ENCODE data around the gene CBX4.

Gene CBX4

GRCh38 chr17:79839356-79840268 lies at the start of gene CBX4:
CBX4 (minus strand) TSS chr17:79839440; CDS start chr17:79839251, 189 bp downstream.
- peak; percentile 86 for DNase-seq

- no peak for DNase-seq
These were observed 48.8 kb upstream of the CBX4 start for GRCh38 chr17:79888009-79888540.

- no peak for DNase-seq
These were observed 48.3 kb upstream of the CBX4 start for GRCh38 chr17:79887451-79887991.

- no peak for DNase-seq
These were observed 44.0 kb upstream of the CBX4 start for GRCh38 chr17:79883202-79883601.

GRCh38 chr17:79878329-79878947 lies 39.2 kb upstream of the CBX4 start:
- no peak for DNase-seq

GRCh38 chr17:79877041-79877440 lies 37.8 kb upstream of the CBX4 start:
- no peak for DNase-seq

- no peak for DNase-seq
These were observed 36.3 kb upstream of the CBX4 start for GRCh38 chr17:79875511-79875910.

- DNase-seq = no peak
These were observed 35.2 kb upstream of the CBX4 start for GRCh38 chr17:79874329-79874981.

GRCh38 chr17:79873583-79873982 lies 34.3 kb upstream of the CBX4 start:
- DNase-seq = no peak

- DNase-seq = no peak
These were observed 33.5 kb upstream of the CBX4 start for GRCh38 chr17:79872762-79873161.

GRCh38 chr17:79871131-79871530 lies 31.9 kb upstream of the CBX4 start:
- no peak for DNase-seq

- no peak for DNase-seq
These were observed 31.3 kb upstream of the CBX4 start for GRCh38 chr17:79870540-79870939.

GRCh38 chr17:79866791-79867518 lies 27.7 kb upstream of the CBX4 start:
- DNase-seq = no peak

GRCh38 chr17:79865351-79866210 lies 26.3 kb upstream of the CBX4 start:
- no peak for DNase-seq

GRCh38 chr17:79864617-79865250 lies 25.5 kb upstream of the CBX4 start:
- no peak for DNase-seq

- no peak for DNase-seq
These were observed 24.9 kb upstream of the CBX4 start for GRCh38 chr17:79864147-79864546.

GRCh38 chr17:79862771-79863440 lies 23.7 kb upstream of the CBX4 start:
- no peak for DNase-seq

GRCh38 chr17:79862238-79862637 lies 23.0 kb upstream of the CBX4 start:
- no peak for DNase-seq

GRCh38 chr17:79861413-79862216 lies 22.4 kb upstream of the CBX4 start:
- DNase-seq = no peak

All from activated CD4-positive, alpha-beta T cell treated with anti-CD3 and anti-CD28 coated beads for 1 hour (primary cell).